Fibroblast of lung (primary cell): ENCODE data around the gene FGGY.

Experiments
- CTCF ChIP-seq, 2 donors: IDR thresholded peaks in 1 of 2; conservative IDR thresholded peaks in 1 of 2; 1 replicate in 1 of 2; 2 replicates in 1 of 2; pipeline ENCODE4 v1.5.1; 2011 to 2012; ENCODE audit warnings: low read length in 2 of 2, control low read depth in 1 of 2, inconsistent platforms in 1 of 2, low read depth in 1 of 2, mild to moderate bottlenecking in 1 of 2
- EZH2 ChIP-seq: IDR thresholded peaks from 2 replicates; pipeline ENCODE4 v1.5.1; 2012; ENCODE audit warnings: low read length, control low read depth, mild to moderate bottlenecking; ENCODE audit errors: missing control alignments

GRCh38 chr1:59404796-59405195, 107.9 kb downstream of the FGGY start:
- no peak for TF ChIP-seq CTCF (conservative IDR thresholded peaks at IDR 0.05 in 1 of 2, IDR thresholded peaks at IDR 0.05 in 1 of 2; ENCODE audit: low read depth in 1 of 2, low read length in 2 of 2)
- TF ChIP-seq EZH2 = no peak
